GM12891 (cell line): Measurements from ENCODE around the gene ARHGEF19.

ENCODE experiments used
- POLR2A ChIP-seq: IDR thresholded peaks from 2 replicates; pipeline ENCODE4 v1.6.1; 2011; ENCODE audit warnings: low read depth, low read length, control low read depth
- POLR2AphosphoS5 ChIP-seq: IDR thresholded peaks from 2 replicates; pipeline ENCODE4 v1.6.1; 2011; ENCODE audit warnings: low read depth, low read length, control low read depth

GRCh38 chr1:16229976-16230740 is 17.7 kb upstream of the ARHGEF19 start:
- no peak for TF ChIP-seq POLR2AphosphoS5
- no peak for TF ChIP-seq POLR2A
